ENCODE measurements around the gene PIGC.

DNA sequence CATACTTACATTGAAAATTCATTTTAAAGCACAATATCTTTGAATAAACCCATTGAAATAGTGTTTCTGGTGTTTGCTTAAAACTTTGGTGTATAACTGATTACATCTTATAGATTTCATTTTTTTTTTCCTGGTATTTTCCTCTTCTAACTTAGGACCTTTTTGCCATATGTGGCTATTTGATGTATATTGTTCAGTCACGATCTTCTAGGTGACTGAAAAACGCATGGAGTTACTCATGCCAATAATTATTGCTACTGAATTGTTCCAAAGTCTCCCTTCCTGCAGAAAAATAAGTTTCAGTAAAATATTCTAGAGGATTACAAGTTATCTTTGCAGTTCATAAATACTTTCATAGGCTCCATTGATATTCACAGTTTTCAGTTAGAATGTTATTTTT is 46.2 kb downstream of the PIGC start:
- TF ChIP-seq POLR2A (IDR thresholded peaks at IDR 0.05): no peak
- TF ChIP-seq, protein P1, sequence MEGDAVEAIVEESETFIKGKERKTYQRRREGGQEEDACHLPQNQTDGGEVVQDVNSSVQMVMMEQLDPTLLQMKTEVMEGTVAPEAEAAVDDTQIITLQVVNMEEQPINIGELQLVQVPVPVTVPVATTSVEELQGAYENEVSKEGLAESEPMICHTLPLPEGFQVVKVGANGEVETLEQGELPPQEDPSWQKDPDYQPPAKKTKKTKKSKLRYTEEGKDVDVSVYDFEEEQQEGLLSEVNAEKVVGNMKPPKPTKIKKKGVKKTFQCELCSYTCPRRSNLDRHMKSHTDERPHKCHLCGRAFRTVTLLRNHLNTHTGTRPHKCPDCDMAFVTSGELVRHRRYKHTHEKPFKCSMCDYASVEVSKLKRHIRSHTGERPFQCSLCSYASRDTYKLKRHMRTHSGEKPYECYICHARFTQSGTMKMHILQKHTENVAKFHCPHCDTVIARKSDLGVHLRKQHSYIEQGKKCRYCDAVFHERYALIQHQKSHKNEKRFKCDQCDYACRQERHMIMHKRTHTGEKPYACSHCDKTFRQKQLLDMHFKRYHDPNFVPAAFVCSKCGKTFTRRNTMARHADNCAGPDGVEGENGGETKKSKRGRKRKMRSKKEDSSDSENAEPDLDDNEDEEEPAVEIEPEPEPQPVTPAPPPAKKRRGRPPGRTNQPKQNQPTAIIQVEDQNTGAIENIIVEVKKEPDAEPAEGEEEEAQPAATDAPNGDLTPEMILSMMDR (IDR thresholded peaks at IDR 0.05): no peak

Data from uterus (tissue), 2 donors.